ENCODE measurements around the gene MCM9.

The MCM9 gene

DNA sequence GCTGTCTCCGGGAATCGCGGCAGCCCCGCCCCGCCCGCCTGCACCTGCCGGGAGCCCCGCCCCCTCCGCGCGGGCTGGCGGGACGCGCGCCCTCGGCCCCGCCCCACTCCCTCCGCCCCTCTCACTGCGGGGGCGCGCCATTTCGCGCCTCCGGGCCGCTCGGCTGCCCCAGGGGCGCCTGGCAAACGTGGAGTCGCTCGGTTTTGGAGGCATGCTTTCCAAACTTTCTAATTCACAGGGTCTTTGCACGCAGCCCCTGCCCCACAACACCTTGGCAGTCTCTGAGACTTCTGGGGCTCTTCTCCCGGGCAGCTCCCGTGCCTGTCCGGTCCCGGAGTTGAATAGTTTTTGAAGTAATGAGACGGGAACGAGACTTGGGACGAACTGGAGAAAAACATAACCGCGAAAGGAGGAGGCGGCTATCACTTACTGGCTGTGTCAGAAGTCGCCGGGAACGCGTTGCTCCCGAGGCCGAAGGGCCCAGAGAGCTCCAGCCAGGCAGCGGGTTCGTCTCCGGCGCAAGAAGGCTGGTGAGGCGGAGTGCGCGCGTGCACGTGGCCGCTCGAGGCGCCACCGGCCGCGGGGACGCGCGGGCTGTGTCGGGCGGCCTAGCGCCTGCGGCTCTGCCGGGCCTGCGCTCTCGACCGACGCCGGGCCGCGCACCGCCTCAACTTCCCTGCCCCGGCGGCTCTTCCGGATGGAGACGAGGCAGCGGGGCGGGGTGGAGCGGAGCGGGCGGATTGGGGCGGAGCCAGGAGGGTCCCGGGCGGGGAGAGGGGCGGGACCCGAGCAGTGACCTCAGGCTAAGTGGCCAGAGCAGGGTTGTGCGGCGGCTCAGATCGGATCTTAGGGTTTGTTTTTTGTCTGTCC, at the start of gene MCM9:
MCM9 (minus strand) TSS at position 699 of the 870 bp plus-strand sequence. CDS start 3,436 bp downstream, outside the sequence.
- Mint-ChIP-seq H3K4me1 (peaks cover 37% of the 10 kb centered on the region), H3K9me3 (no peaks in the 10 kb centered on the region), H3K27ac (ENCODE audit: low read depth) (peak within 1 kb of the TSS; percentile 86), H3K4me3 (peak within 1 kb of the TSS; percentile 87), H3K36me3 (ENCODE audit: insufficient read depth) (peaks cover 7% of the 10 kb centered on the region), H3K27me3 (no peaks in the 10 kb centered on the region)
- peak; percentile 90 for ATAC-seq (replicated peaks; ENCODE audit: extremely low read depth, poor library complexity, severe bottlenecking)
- DNase-seq (ENCODE audit: low spot score in 2 of 2), result peak; percentile 71

DNA sequence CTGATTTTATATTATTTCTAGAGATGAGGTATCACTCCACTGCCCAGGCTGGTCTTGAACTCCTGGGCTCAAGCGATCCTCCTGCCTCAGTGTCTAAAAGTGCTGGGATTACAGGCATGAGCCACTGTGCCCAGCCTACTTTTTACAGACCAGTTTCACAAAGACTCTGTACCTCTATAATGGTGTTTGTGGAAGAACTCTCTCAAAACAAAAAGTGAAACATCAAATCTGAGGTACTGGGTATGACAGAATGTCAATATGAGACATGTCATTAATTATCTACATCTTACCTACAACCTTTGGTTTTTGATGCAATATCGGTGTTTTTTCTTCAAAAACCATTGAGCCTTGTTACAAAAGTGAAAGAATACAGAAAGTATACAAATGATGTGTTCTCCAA, 49.4 kb upstream of the MCM9 start:
- Mint-ChIP-seq H3K27ac (ENCODE audit: low read depth) (no peak overlapping the region), H3K36me3 (ENCODE audit: insufficient read depth) (no peaks in the 10 kb centered on the region), H3K4me1 (no peaks in the 10 kb centered on the region), H3K9me3 (no peaks in the 10 kb centered on the region), H3K4me3 (no peak overlapping the region), H3K27me3 (no peaks in the 10 kb centered on the region)
- ATAC-seq (replicated peaks; ENCODE audit: extremely low read depth, poor library complexity, severe bottlenecking) (no peak), DNase-seq (ENCODE audit: low spot score in 2 of 2) (no peak)

DNA sequence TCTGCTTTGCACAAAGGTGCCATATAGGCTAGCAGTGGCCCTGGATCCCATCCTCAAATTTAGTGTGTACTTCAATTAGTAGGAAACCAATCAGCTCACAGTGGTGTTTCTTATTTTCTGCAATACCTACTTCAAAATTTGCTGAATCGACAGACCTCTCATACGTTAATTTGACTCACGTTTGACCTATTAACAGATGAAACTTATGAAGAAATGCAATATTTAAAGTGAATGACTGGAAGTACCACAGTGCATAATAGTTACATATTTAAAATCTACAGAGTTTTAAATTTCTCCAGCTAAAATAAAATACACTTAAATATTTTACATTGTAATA, 47.6 kb upstream of the MCM9 start:
- ATAC-seq (replicated peaks; ENCODE audit: extremely low read depth, poor library complexity, severe bottlenecking), result no peak
- no peak overlapping the region for H3K4me3 Mint-ChIP-seq

DNA sequence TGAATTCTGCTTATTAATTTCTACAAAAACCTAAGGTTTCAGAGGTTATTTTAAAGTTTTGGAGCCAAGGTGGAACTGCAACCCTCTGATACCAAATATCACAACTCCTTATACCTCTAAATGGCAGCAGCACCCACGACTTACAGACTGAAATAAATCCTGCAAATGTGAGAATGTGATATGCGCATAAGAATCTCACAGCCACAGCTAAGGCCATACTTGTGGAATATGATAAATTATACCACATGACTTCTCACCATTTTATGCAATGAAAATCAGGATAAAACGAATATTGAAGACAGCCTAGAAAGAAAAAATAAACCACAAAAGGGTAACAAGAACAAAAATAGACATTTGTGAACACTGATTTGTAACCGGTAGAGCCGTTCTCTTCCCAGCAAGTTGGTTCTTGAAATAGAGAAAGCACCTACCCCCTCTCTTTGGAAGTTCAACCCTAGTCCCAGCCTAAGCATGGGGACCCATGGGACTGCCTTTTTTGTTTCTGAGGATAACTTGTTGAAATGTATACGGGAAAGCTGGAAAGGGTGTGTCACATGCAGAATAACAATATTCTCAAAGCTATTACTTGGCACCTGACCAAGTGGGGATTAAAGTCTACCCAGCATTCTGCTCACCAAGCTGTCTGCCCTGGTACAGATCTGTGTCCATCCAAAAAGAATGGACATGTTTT, 47.1 kb upstream of the MCM9 start:
- H3K4me3 Mint-ChIP-seq, result no peak overlapping the region
- ATAC-seq (replicated peaks; ENCODE audit: extremely low read depth, poor library complexity, severe bottlenecking) (no peak), DNase-seq (ENCODE audit: low spot score in 2 of 2) (no peak)
- no peaks in the 10 kb centered on the region for H3K4me1 Mint-ChIP-seq
- no peaks in the 10 kb centered on the region for H3K36me3 Mint-ChIP-seq (ENCODE audit: insufficient read depth)
- no peak overlapping the region for H3K27ac Mint-ChIP-seq (ENCODE audit: low read depth)
- H3K9me3 Mint-ChIP-seq, result no peaks in the 10 kb centered on the region
- no peaks in the 10 kb centered on the region for H3K27me3 Mint-ChIP-seq

More for the DNA sequence above, 47.6 kb upstream of the MCM9 start:
- no peaks in the 10 kb centered on the region for H3K4me1 Mint-ChIP-seq
- H3K9me3 Mint-ChIP-seq, result no peaks in the 10 kb centered on the region
- no peak overlapping the region for H3K27ac Mint-ChIP-seq (ENCODE audit: low read depth)
- no peaks in the 10 kb centered on the region for H3K27me3 Mint-ChIP-seq
- DNase-seq (ENCODE audit: low spot score in 2 of 2), result no peak
- H3K36me3 Mint-ChIP-seq (ENCODE audit: insufficient read depth), result no peaks in the 10 kb centered on the region

DNA sequence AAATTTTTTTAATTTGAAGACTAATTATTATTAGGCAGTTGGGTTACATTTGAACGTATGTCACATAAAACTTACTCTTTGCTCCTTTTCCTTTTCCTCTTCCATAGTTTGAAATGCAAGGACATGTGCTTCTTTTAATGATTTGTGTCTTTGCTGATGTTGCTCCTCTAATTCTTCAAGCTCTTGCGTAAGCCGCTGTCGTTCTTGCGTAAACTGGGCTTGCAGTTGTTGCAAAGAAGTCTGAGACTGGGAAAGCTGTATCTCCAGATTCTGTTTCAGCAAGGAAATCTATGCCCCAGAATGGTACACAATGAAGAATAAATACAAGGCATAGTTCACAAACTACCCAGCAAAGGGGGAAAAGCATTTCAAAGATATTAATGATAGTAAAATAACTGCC, 45.1 kb upstream of the MCM9 start:
- Mint-ChIP-seq H3K36me3 (ENCODE audit: insufficient read depth) (no peaks in the 10 kb centered on the region), H3K4me1 (no peaks in the 10 kb centered on the region), H3K4me3 (no peak overlapping the region), H3K27me3 (no peaks in the 10 kb centered on the region), H3K27ac (ENCODE audit: low read depth) (no peak overlapping the region), H3K9me3 (no peaks in the 10 kb centered on the region)
- DNase-seq (ENCODE audit: low spot score in 2 of 2), result no peak
- ATAC-seq (replicated peaks; ENCODE audit: extremely low read depth, poor library complexity, severe bottlenecking), result no peak

DNA sequence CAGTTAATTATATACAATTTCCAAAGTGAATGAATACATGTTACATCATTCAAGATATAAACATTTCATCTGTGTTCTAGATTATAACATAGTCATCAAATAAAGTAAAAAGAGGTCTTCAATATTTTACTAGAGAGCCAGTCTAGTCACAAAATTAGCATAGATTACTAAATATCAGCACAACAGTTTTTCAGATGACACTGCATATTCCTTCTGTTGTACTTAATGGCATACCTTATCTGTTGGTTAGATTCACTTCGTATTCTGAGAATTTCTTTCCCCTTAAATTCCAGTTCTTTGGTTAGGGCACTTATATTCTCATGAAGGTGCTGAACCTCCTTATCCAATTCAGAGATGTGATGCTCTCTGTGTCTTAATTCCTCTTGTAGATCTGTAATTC, 39.8 kb upstream of the MCM9 start:
- Mint-ChIP-seq H3K4me3 (no peak overlapping the region), H3K4me1 (no peaks in the 10 kb centered on the region), H3K27me3 (no peaks in the 10 kb centered on the region), H3K9me3 (no peaks in the 10 kb centered on the region), H3K27ac (ENCODE audit: low read depth) (no peak overlapping the region), H3K36me3 (ENCODE audit: insufficient read depth) (no peaks in the 10 kb centered on the region)
- DNase-seq (ENCODE audit: low spot score in 2 of 2) (no peak), ATAC-seq (replicated peaks; ENCODE audit: extremely low read depth, poor library complexity, severe bottlenecking) (no peak)

DNA sequence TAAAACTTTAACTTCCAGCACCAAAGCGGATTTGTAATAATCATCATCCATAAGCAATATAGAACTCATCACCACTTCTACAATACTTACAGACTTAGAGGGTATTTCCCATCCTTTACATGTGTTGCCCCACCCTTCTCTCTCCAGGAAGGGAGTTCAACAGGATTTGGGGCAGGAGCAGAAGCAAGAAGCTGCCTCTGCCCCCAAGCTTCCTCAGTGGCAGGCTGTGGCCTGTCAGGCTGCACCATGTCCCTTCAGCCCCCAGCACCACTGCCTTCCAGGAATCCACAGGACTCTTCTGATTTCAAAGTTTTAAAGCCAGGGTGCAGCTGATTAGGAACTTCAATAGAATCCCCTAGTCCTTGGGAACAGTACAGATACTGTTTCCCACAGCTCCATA, 36.7 kb upstream of the MCM9 start:
- Mint-ChIP-seq H3K36me3 (ENCODE audit: insufficient read depth) (no peaks in the 10 kb centered on the region), H3K4me3 (no peak overlapping the region), H3K4me1 (no peaks in the 10 kb centered on the region), H3K27ac (ENCODE audit: low read depth) (no peak overlapping the region), H3K9me3 (no peaks in the 10 kb centered on the region), H3K27me3 (no peaks in the 10 kb centered on the region)
- no peak for ATAC-seq (replicated peaks; ENCODE audit: extremely low read depth, poor library complexity, severe bottlenecking)
- DNase-seq (ENCODE audit: low spot score in 2 of 2), result no peak

DNA sequence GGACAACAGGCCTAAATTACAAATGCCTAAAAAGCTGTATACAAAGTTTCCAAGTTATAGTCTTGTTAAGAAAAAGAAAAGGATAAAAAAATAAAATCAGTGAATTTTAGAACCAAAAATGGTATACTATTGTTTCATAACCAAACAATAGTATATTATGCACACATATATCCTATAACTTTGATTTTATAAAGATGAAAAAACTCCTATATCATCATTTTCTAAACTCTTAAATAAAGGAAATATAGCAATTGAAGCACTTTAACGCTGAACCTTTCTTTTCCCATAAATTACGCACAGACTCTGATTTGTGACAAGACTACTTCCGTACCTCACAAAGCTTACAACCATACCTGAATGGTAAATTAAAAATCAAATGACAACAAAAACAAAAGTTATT, 35.9 kb upstream of the MCM9 start:
- Mint-ChIP-seq H3K36me3 (ENCODE audit: insufficient read depth) (no peaks in the 10 kb centered on the region), H3K9me3 (no peaks in the 10 kb centered on the region), H3K27me3 (no peaks in the 10 kb centered on the region), H3K27ac (ENCODE audit: low read depth) (no peak overlapping the region), H3K4me1 (no peaks in the 10 kb centered on the region), H3K4me3 (no peak overlapping the region)
- no peak for DNase-seq (ENCODE audit: low spot score in 2 of 2)
- ATAC-seq (replicated peaks; ENCODE audit: extremely low read depth, poor library complexity, severe bottlenecking), result no peak

DNA sequence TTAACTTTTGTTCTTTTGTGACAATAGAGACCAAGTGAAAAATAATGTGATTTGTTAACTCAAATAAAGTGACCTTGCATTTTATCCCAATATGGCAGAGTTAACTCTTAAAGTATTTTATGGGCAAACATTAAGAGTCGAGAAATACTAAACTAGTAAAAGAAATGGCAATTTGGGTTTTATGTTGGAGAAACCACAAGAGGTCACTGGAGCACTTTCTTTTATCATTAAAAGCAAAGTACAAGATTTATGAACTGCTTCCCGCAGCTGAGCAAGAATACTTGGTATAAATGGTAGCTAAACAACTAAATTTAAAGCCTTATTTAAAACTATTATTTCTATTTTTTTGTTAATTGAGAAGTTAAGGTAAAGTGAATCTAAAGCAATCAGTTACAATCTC, 33.5 kb upstream of the MCM9 start:
- ATAC-seq (replicated peaks; ENCODE audit: extremely low read depth, poor library complexity, severe bottlenecking) (no peak), DNase-seq (ENCODE audit: low spot score in 2 of 2) (no peak)
- H3K4me1 Mint-ChIP-seq, result no peaks in the 10 kb centered on the region

DNA sequence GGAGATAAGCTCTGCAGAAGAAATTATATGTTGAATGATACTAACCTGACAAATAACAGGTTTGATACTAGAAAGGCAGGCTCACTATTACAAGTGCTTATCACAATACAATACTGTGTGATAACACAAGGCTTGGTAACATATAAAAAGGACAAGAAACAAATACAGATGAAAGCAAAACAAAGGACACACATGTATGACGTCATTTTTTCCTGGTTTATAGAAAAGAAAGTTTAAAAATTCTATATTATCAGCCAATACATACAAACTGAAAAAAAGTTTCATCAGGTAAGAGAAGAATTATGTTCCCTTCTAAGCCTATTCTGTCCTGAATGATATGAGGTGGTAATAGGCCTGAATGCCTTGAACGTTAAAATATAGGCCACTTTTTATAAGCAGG, 32.3 kb upstream of the MCM9 start:
- Mint-ChIP-seq H3K9me3 (no peaks in the 10 kb centered on the region), H3K27me3 (no peaks in the 10 kb centered on the region), H3K4me3 (no peak overlapping the region), H3K36me3 (ENCODE audit: insufficient read depth) (no peaks in the 10 kb centered on the region), H3K4me1 (no peaks in the 10 kb centered on the region), H3K27ac (ENCODE audit: low read depth) (no peak overlapping the region)
- ATAC-seq (replicated peaks; ENCODE audit: extremely low read depth, poor library complexity, severe bottlenecking) (no peak), DNase-seq (ENCODE audit: low spot score in 2 of 2) (no peak)

More for the DNA sequence above, 33.5 kb upstream of the MCM9 start:
- H3K4me3 Mint-ChIP-seq, result no peak overlapping the region
- no peaks in the 10 kb centered on the region for H3K9me3 Mint-ChIP-seq
- no peak overlapping the region for H3K27ac Mint-ChIP-seq (ENCODE audit: low read depth)
- no peaks in the 10 kb centered on the region for H3K27me3 Mint-ChIP-seq
- H3K36me3 Mint-ChIP-seq (ENCODE audit: insufficient read depth), result no peaks in the 10 kb centered on the region

DNA sequence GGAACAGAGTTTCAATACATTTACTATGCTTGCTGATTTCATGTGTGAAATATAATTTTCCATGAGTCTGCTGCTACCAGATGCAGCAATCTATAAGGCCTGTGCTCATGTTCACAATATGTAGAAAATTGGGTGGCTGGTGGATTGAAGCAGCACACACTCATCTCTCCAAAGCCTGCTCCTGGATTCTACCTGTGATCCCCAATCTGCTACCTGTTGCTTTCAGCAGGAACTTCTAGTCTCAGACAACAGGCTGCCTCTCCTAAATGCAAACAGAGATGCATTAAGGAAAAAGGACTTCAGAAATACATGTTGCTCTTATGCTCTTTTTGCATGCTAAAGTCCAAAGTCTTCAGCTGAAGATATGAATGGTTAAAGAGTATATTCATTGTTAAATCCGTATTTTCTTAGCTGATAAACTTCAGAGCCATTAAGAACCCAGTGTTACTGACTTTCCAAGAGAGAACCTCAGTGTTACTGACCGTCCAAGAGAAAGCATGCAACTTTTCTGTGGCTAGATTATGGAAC, 30.9 kb upstream of the MCM9 start:
- Mint-ChIP-seq H3K4me1 (no peaks in the 10 kb centered on the region), H3K36me3 (ENCODE audit: insufficient read depth) (no peaks in the 10 kb centered on the region), H3K27ac (ENCODE audit: low read depth) (no peak overlapping the region), H3K27me3 (no peaks in the 10 kb centered on the region), H3K9me3 (no peaks in the 10 kb centered on the region), H3K4me3 (no peak overlapping the region)
- ATAC-seq (replicated peaks; ENCODE audit: extremely low read depth, poor library complexity, severe bottlenecking), result no peak
- DNase-seq (ENCODE audit: low spot score in 2 of 2), result no peak

DNA sequence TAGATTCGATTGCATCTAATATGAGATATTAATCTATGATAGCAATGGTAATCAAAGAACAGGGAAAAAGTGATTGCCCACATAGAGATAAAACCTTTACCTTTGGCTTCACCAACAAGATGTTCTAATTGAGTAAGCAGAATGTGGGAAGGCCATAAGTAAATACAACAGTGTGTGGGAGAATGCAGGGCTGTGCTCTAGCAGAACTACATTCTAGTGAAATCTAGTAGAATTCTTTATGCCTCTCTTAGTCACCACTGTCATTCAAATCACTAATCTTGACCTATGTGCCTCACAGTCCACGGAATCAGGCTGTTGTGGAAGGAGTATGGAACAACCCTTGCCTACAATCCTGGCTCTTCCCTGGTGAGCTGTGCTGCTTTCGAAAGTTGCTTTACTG, 30.4 kb upstream of the MCM9 start:
- DNase-seq (ENCODE audit: low spot score in 2 of 2), result no peak
- H3K4me1 Mint-ChIP-seq, result no peaks in the 10 kb centered on the region
- H3K27ac Mint-ChIP-seq (ENCODE audit: low read depth), result no peak overlapping the region
- no peaks in the 10 kb centered on the region for H3K27me3 Mint-ChIP-seq
- no peaks in the 10 kb centered on the region for H3K9me3 Mint-ChIP-seq
- no peak overlapping the region for H3K4me3 Mint-ChIP-seq
- H3K36me3 Mint-ChIP-seq (ENCODE audit: insufficient read depth), result no peaks in the 10 kb centered on the region
- ATAC-seq (replicated peaks; ENCODE audit: extremely low read depth, poor library complexity, severe bottlenecking), result no peak

DNA sequence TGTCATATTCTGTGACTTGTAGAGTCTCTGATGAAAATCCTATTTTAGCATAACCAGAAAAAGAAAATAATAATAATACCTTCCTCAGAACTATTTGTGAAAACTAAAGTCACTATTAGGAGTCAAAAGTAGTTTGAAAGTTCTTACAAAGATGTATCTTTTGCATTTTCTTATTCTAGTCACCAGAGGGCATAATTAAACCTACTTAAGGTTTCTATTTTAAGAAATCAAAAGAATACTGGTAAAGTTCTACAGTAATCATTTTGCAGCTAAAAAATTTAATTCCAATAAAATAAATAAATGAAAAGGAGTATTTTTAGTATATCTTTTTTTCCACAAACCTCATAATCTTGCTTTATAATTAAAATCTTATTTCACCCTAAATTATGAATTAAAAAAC, 28.0 kb upstream of the MCM9 start:
- H3K27ac Mint-ChIP-seq (ENCODE audit: low read depth), result no peak overlapping the region
- H3K9me3 Mint-ChIP-seq, result no peaks in the 10 kb centered on the region
- H3K4me1 Mint-ChIP-seq, result peaks cover 5% of the 10 kb centered on the region
- no peaks in the 10 kb centered on the region for H3K36me3 Mint-ChIP-seq (ENCODE audit: insufficient read depth)
- ATAC-seq (replicated peaks; ENCODE audit: extremely low read depth, poor library complexity, severe bottlenecking) (no peak), DNase-seq (ENCODE audit: low spot score in 2 of 2) (no peak)
- no peaks in the 10 kb centered on the region for H3K27me3 Mint-ChIP-seq
- no peak overlapping the region for H3K4me3 Mint-ChIP-seq
